Activated T-cell treated with anti-CD3 and anti-CD28 coated beads, Interleukin-2, amount 50 U/mL, for 72 hours (primary cell): Measurements from ENCODE around the gene C11orf98. TPM values are rescaled to one million over a fixed set of nuclear protein-coding genes. Genes with fewer than 3 reads are reported as not detected.
A peak's percentile ranks its signal among the peaks of the same experiment; 100 is the strongest.
"Not testable (repeated sequence)": the region's sequence is repeated elsewhere in the genome, so short reads cannot be mapped to it uniquely, and the experiment has no call there.

Source experiments
- ATAC-seq, 2 donors: fragments of 150-1000 bp; cut with Tn5 transposase; replicated peaks in 1 of 2; 2 replicates each; pipeline ENCODE4 v1.10.0; 2021; ENCODE audit warnings: moderate library complexity in 2 of 2, mild to moderate bottlenecking in 1 of 2
- DNase-seq, 2 donors: peaks; one replicate each; pipeline ENCODE4 v3.0.0; 2021 to 2022; ENCODE audit warnings: mixed read lengths in 1 of 2
- H3K27ac Mint-ChIP-seq: one replicate; pipeline ENCODE4 v1.8.0; 2022; ENCODE audit warnings: mild to moderate bottlenecking, moderate library complexity, mixed read lengths
- H3K27me3 Mint-ChIP-seq: one replicate; pipeline ENCODE4 v1.8.0; 2022; ENCODE audit warnings: low read depth, mixed read lengths
- H3K36me3 Mint-ChIP-seq, 2 donors: one replicate each; pipeline ENCODE4 v1.8.0; 2022; ENCODE audit warnings: mixed read lengths in 2 of 2, mild to moderate bottlenecking in 1 of 2; ENCODE audit not compliant: insufficient read depth in 2 of 2
- H3K4me1 Mint-ChIP-seq: one replicate; pipeline ENCODE4 v1.8.0; 2022; ENCODE audit warnings: low read depth, mixed read lengths
- H3K4me3 Mint-ChIP-seq, 2 donors: one replicate each; pipeline ENCODE4 v1.8.0; 2022; ENCODE audit warnings: mild to moderate bottlenecking in 2 of 2, mixed read lengths in 2 of 2, moderate library complexity in 2 of 2
- H3K9me3 Mint-ChIP-seq, 2 donors: one replicate each; pipeline ENCODE4 v1.8.0; 2022; ENCODE audit warnings: mixed read lengths in 2 of 2
- total RNA-seq, 2 donors: library from RNA; stranded (reverse); gene quantifications; one replicate each; pipeline ENCODE4 v1.2.3, GENCODE V29; 2022

C11orf98 gene
- total RNA-seq, 2 donors from 2014 or later: 59.2 to 62.1 TPM

DNA sequence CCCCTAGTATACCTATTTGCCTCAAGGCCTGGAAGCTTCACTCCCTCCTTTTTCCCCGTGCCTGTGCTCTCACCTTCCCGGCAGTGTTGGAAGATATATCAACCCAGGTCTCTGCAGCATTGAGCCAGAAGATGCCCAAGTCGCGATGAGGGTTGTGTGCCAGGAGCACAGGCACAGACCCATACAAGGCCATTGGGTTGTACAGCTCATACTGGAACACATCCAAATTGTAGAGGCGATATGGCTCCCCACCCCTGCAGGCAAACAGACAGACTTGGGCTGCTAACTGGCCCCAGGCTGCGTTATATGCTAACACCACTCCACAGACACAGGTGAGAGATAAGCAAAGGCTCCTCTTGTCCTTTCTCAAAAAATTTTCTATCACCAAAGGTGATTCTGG, 32.5 kb downstream of the C11orf98 start:
- Mint-ChIP-seq H3K9me3 (no peaks in the 10 kb centered on the region), H3K4me1 (peaks cover 18% of the 10 kb centered on the region), H3K36me3 (peaks cover 16 to 43% of the 10 kb centered on the region in 2 donors), H3K4me3 (no peak overlapping the region), H3K27me3 (no peaks in the 10 kb centered on the region), H3K27ac (peak overlapping the region; percentile 14)
- DNase-seq: no peak
- no peak for ATAC-seq

DNA sequence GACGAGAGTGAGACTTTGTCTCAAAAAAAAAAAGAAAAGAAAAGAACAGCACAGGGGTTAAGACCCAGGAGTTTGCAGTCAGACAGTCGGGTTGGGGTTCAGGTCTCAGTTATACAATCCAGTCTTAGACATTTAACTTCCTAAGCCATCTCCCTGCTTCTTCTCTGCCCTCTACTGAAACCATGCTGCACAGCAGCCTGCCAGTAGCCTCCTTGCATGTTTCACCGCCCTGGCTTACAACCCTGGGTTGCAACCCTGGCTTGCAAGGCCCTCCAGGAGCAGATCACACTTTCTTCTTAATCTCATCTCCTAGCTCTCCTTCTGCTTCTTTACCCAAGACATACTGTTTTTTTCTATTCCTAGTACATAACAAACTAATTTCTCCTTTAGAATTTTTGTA, 37.3 kb downstream of the C11orf98 start:
- ATAC-seq: peak; percentile 46 to 49
- no peaks in the 10 kb centered on the region for H3K27me3 Mint-ChIP-seq
- no peak for DNase-seq
- peaks cover 18 to 31% of the 10 kb centered on the region in 2 donors for H3K36me3 Mint-ChIP-seq
- H3K4me3 Mint-ChIP-seq: no peak overlapping the region
- no peaks in the 10 kb centered on the region for H3K9me3 Mint-ChIP-seq
- peaks cover 16% of the 10 kb centered on the region for H3K4me1 Mint-ChIP-seq
- H3K27ac Mint-ChIP-seq: peak overlapping the region; percentile 17

DNA sequence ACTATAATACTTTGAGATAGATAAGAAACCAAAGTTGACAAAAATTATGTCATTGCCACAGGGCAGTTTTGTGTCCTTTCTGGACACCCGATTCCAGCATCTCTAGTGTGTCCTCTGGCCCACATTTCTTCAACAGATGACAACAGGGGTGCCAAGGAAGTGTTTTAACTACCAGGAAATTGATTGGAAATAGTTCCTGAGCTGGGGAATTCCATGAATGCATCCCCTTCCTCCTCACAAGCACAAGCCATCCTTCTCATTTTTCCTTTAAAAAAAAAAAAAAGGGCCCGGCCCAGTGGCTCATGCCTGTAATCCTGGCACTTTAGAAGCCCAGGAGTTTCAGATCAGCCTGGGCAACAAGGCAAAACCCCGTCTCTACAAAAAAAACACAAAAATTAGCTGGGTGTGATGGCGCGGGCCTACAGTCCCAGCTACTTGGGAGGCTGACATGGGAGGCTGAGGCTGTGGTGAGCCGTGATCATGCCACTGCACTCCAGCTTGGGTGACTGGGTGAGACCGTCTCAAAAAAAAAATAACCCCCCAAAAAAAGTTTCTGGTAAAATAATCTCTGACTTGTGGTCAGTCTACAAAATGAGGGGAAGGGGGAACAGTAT, 42.4 kb downstream of the C11orf98 start:
- H3K36me3 Mint-ChIP-seq: peaks cover 11 to 21% of the 10 kb centered on the region in 2 donors
- H3K4me1 Mint-ChIP-seq: peaks cover 44% of the 10 kb centered on the region
- H3K9me3 Mint-ChIP-seq: no peaks in the 10 kb centered on the region
- peak overlapping the region; percentile 90 for H3K27ac Mint-ChIP-seq
- ATAC-seq: no peak
- H3K27me3 Mint-ChIP-seq: no peaks in the 10 kb centered on the region
- DNase-seq: no peak
- peak overlapping the region; percentile 78 to 95 for H3K4me3 Mint-ChIP-seq

DNA sequence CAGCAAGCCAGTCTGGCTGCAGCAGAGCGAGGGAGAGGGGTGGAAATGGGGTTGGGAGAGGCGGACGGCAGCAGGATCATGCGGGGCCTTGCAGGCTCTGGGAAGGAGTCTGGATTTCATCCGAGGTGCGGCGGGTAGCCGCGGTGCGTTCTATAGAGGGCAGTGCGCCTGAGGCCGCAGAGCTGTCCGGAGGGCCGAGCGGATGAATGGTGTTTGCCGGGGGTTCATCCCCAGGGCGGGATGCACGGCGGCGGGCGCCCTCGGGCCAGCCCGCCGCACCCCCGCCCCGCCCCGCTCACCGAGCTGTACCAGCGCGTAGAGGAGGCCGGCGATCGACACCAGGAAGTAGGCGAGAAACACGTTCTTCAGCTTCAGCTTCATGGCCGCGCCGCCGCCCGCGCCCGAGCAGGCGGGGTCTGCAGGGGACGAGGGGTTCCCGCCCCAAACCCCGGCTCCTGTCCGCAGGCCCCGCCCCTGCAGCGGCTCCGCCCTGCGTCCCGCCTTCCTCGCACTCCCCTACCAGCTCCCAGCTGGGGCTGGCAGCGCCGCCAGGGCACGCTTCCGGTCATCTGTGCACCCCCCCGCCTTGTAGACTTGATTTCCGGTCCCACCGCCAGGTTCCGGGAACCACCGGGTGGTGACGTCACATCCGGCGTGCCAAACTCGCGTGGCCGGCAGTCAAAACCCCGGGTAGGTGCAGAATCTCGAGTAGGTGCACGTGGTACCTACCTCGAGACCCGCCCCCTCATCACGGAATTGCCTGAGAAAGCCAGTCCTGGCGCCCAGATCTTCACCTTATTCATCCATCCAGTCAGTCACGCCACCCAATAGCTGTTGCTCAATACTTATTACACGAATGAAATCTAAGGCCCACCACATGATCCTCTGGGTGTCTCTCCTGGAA, 43.2 kb downstream of the C11orf98 start, which contains the start of gene B3GAT3:
TSS of gene B3GAT3 (minus strand) at position 420 of the 904 bp plus-strand sequence. CDS start at position 381, 39 bp downstream.
- peak; percentile 96 for ATAC-seq
- Mint-ChIP-seq H3K27ac (peak within 1 kb of the TSS; percentile 100), H3K36me3 (peaks cover 9 to 14% of the 10 kb centered on the region in 2 donors), H3K4me1 (peaks cover 44% of the 10 kb centered on the region), H3K4me3 (peak within 1 kb of the TSS; percentile 95 to 100), H3K27me3 (no peaks in the 10 kb centered on the region), H3K9me3 (no peaks in the 10 kb centered on the region)
- DNase-seq: peak; percentile 97

- no peak for ATAC-seq
- no peak for DNase-seq
- H3K27me3 Mint-ChIP-seq: no peaks in the 10 kb centered on the region
- no peaks in the 10 kb centered on the region for H3K9me3 Mint-ChIP-seq
- peak overlapping the region; percentile 95 to 100 for H3K4me3 Mint-ChIP-seq
- H3K36me3 Mint-ChIP-seq: peaks cover 7 to 14% of the 10 kb centered on the region in 2 donors
- H3K27ac Mint-ChIP-seq: peak overlapping the region; percentile 100
- peaks cover 48% of the 10 kb centered on the region for H3K4me1 Mint-ChIP-seq
These were observed 43.9 kb downstream of the C11orf98 start for GRCh38 chr11:62621027-62621566.

- not testable (repeated sequence) for H3K27me3 Mint-ChIP-seq, H3K9me3 Mint-ChIP-seq, ATAC-seq, H3K4me3 Mint-ChIP-seq, DNase-seq, H3K27ac Mint-ChIP-seq
- peaks cover 4 to 15% of the 10 kb centered on the region in 2 donors for H3K36me3 Mint-ChIP-seq
- peaks cover 61% of the 10 kb centered on the region for H3K4me1 Mint-ChIP-seq
These were observed 48.1 kb downstream of the C11orf98 start for GRCh38 chr11:62616957-62617356.

GRCh38 chr11:62615521-62615920, 49.5 kb downstream of the C11orf98 start:
- no peak overlapping the region for H3K4me3 Mint-ChIP-seq
- no peak overlapping the region for H3K27ac Mint-ChIP-seq
- no peak for DNase-seq
- H3K4me1 Mint-ChIP-seq: peaks cover 60% of the 10 kb centered on the region
- H3K36me3 Mint-ChIP-seq: peaks cover 4 to 10% of the 10 kb centered on the region in 2 donors
- ATAC-seq: no peak
- H3K27me3 Mint-ChIP-seq: no peaks in the 10 kb centered on the region
- no peaks in the 10 kb centered on the region for H3K9me3 Mint-ChIP-seq

- Mint-ChIP-seq H3K36me3 (peaks cover 6 to 14% of the 10 kb centered on the region in 2 donors), H3K4me1 (peaks cover 54% of the 10 kb centered on the region), H3K27ac (peak overlapping the region; percentile 89), H3K9me3 (no peaks in the 10 kb centered on the region), H3K27me3 (no peaks in the 10 kb centered on the region), H3K4me3 (peak overlapping the region; percentile 27 to 50)
- ATAC-seq: peak in 1 of 2 donors; percentile 10
- peak; percentile 45 to 49 for DNase-seq
These were observed 50.7 kb downstream of the C11orf98 start for GRCh38 chr11:62614275-62614674.

- peaks cover 55% of the 10 kb centered on the region for H3K4me1 Mint-ChIP-seq
- DNase-seq (no peak), ATAC-seq (no peak)
- no peaks in the 10 kb centered on the region for H3K9me3 Mint-ChIP-seq
- peak overlapping the region; percentile 46 to 61 for H3K4me3 Mint-ChIP-seq
- no peaks in the 10 kb centered on the region for H3K27me3 Mint-ChIP-seq
- H3K27ac Mint-ChIP-seq: peak overlapping the region; percentile 91
- H3K36me3 Mint-ChIP-seq: peaks cover 6 to 11% of the 10 kb centered on the region in 2 donors
These were observed 51.7 kb downstream of the C11orf98 start for GRCh38 chr11:62613291-62613778.

Other genes starting within 250 kb of the C11orf98 start
- not detected for gene SCGB1A1, start 246.2 kb downstream of the C11orf98 start, total RNA-seq
- gene AHNAK, start 118.4 kb downstream of the C11orf98 start, total RNA-seq: 100 to 1,000 TPM in 1 of 2 donors, 10 to 100 TPM in 1; 80.3 to 131 TPM
- gene EEF1G, start 91.3 kb downstream of the C11orf98 start, total RNA-seq: 1,000 to 10,000 TPM; 2,565 to 2,667 TPM
- gene TUT1, start 73.7 kb downstream of the C11orf98 start, total RNA-seq: 10 to 100 TPM; 32.8 to 36.8 TPM
- 100 to 1,000 TPM; 173 to 241 TPM for gene MTA2, start 63.3 kb downstream of the C11orf98 start, total RNA-seq
- 100 to 1,000 TPM; 132 to 148 TPM for gene EML3, start 52.4 kb downstream of the C11orf98 start, total RNA-seq
- gene ROM1, start 52.0 kb downstream of the C11orf98 start, total RNA-seq: 1 to 10 TPM; 5.1 to 6.7 TPM
- gene B3GAT3, start 43.2 kb downstream of the C11orf98 start, total RNA-seq: 10 to 100 TPM; 72.2 to 79.9 TPM
- 100 to 1,000 TPM; 310 to 312 TPM for gene GANAB, start 18.6 kb downstream of the C11orf98 start, total RNA-seq
- gene INTS5, start 11.9 kb downstream of the C11orf98 start, total RNA-seq: 10 to 100 TPM; 25.0 to 26.1 TPM
- 10 to 100 TPM; 35.2 to 46.0 TPM for gene CSKMT, start 102 bp upstream of the C11orf98 start, total RNA-seq
- gene UQCC3, start 6.5 kb upstream of the C11orf98 start, total RNA-seq: 1 to 10 TPM; 5.6 to 7.1 TPM
- gene LBHD1, start 7.1 kb upstream of the C11orf98 start, total RNA-seq: 10 to 100 TPM in 1 of 2 donors, 1 to 10 TPM in 1; 9.9 to 13.0 TPM
- gene UBXN1, start 13.9 kb upstream of the C11orf98 start, total RNA-seq: 100 to 1,000 TPM; 154 to 163 TPM
- under 1 TPM; 0.12 to 0.38 TPM for gene LRRN4CL, start 24.3 kb upstream of the C11orf98 start, total RNA-seq
- gene BSCL2, start 42.2 kb upstream of the C11orf98 start, total RNA-seq: 10 to 100 TPM; 38.4 to 40.7 TPM
- gene GNG3, start 42.5 kb upstream of the C11orf98 start, total RNA-seq: not detected
- 10 to 100 TPM; 56.7 to 66.8 TPM for gene HNRNPUL2, start 62.2 kb upstream of the C11orf98 start, total RNA-seq
- gene TTC9C, start 63.3 kb upstream of the C11orf98 start, total RNA-seq: 10 to 100 TPM; 67.3 to 68.9 TPM
- gene ZBTB3, start 89.0 kb upstream of the C11orf98 start, total RNA-seq: 10 to 100 TPM; 12.2 to 12.4 TPM
- gene POLR2G, start 96.4 kb upstream of the C11orf98 start, total RNA-seq: 100 to 1,000 TPM; 105 to 107 TPM
- gene TAF6L, start 106.2 kb upstream of the C11orf98 start, total RNA-seq: 10 to 100 TPM; 13.6 to 15.5 TPM
- 10 to 100 TPM; 18.8 to 23.1 TPM for gene TMEM179B, start 122.2 kb upstream of the C11orf98 start, total RNA-seq
- 10 to 100 TPM in 1 of 2 donors, 1 to 10 TPM in 1; 8.4 to 10.8 TPM for gene TMEM223, start 126.8 kb upstream of the C11orf98 start, total RNA-seq
- 100 to 1,000 TPM; 117 to 131 TPM for gene NXF1, start 140.2 kb upstream of the C11orf98 start, total RNA-seq
- 10 to 100 TPM; 53.9 to 70.1 TPM for gene STX5, start 166.8 kb upstream of the C11orf98 start, total RNA-seq
- 1 to 10 TPM in 1 of 2 donors, under 1 TPM in 1; 0.77 to 1.5 TPM for gene TEX54, start 167.6 kb upstream of the C11orf98 start, total RNA-seq
- gene WDR74, start 174.4 kb upstream of the C11orf98 start, total RNA-seq: 100 to 1,000 TPM; 101 to 104 TPM
- gene SLC3A2, start 215.7 kb upstream of the C11orf98 start, total RNA-seq: 100 to 1,000 TPM; 730 to 898 TPM